GM12891 (cell line): ENCODE measurements around the gene PERCC1.

ENCODE experiments used
- DNase-seq: peaks from one replicate; pipeline ENCODE4 v3.0.0; 2011; ENCODE audit warnings: low spot score; ENCODE audit not compliant: insufficient read length
- FAIRE-seq: peaks from 2 replicates; lab custom pipeline; 2011; peaks lifted over from hg19 to GRCh38; lab: Jason Lieb, UNC
- PAX5 ChIP-seq: IDR thresholded peaks from 2 replicates; pipeline ENCODE4 v1.6.1; 2011; ENCODE audit warnings: low read length, moderate library complexity, mild to moderate bottlenecking; ENCODE audit not compliant: insufficient read depth, severe bottlenecking
- POLR2A ChIP-seq: IDR thresholded peaks from 2 replicates; pipeline ENCODE4 v1.6.1; 2011; ENCODE audit warnings: low read depth, low read length, control low read depth
- POLR2AphosphoS5 ChIP-seq: IDR thresholded peaks from 2 replicates; pipeline ENCODE4 v1.6.1; 2011; ENCODE audit warnings: low read depth, low read length, control low read depth
- POU2F2 ChIP-seq: IDR thresholded peaks from 2 replicates; pipeline ENCODE4 v1.6.1; 2011; ENCODE audit warnings: low read depth, mild to moderate bottlenecking, control low read depth, low read length, moderate library complexity
- SPI1 ChIP-seq: IDR thresholded peaks from 2 replicates; pipeline ENCODE4 v1.6.1; 2011; ENCODE audit warnings: low read depth, low read length, control low read depth
- TAF1 ChIP-seq: IDR thresholded peaks from 2 replicates; pipeline ENCODE4 v1.6.1; 2011; ENCODE audit warnings: low read depth, low read length, control low read depth

PERCC1 gene

GRCh38 chr16:1446296-1447080 lies 15.6 kb downstream of the PERCC1 start:
- DNase-seq (no peak), FAIRE-seq (no peak)
- TF ChIP-seq PAX5 = no peak
- no peak for TF ChIP-seq SPI1
- TF ChIP-seq POLR2AphosphoS5 = no peak
- no peak for TF ChIP-seq TAF1
- no peak for TF ChIP-seq POU2F2
- TF ChIP-seq POLR2A = no peak

- DNase-seq (no peak), FAIRE-seq (no peak)
- no peak for TF ChIP-seq POLR2AphosphoS5
- no peak for TF ChIP-seq POU2F2
- no peak for TF ChIP-seq POLR2A
- no peak for TF ChIP-seq TAF1
- TF ChIP-seq SPI1 = no peak
- no peak for TF ChIP-seq PAX5
These were observed 17.1 kb downstream of the PERCC1 start for GRCh38 chr16:1447965-1448364.

- no peak for DNase-seq
- no peak for FAIRE-seq
- no peak for TF ChIP-seq POU2F2
These were observed 17.7 kb downstream of the PERCC1 start for GRCh38 chr16:1448536-1449116.

- FAIRE-seq = no peak
- no peak for TF ChIP-seq TAF1
- TF ChIP-seq POU2F2 = no peak
- no peak for TF ChIP-seq PAX5
- TF ChIP-seq POLR2A = no peak
- no peak for TF ChIP-seq SPI1
- TF ChIP-seq POLR2AphosphoS5 = no peak
- DNase-seq = no peak
These were observed 18.4 kb downstream of the PERCC1 start for GRCh38 chr16:1449201-1449788.

- TF ChIP-seq PAX5 = no peak
- TF ChIP-seq POLR2A = no peak
- no peak for TF ChIP-seq POU2F2
- TF ChIP-seq TAF1 = no peak
- no peak for TF ChIP-seq SPI1
- TF ChIP-seq POLR2AphosphoS5 = no peak
- no peak for FAIRE-seq
- DNase-seq = no peak
These were observed 19.3 kb downstream of the PERCC1 start for GRCh38 chr16:1450218-1450617.

- FAIRE-seq (no peak), DNase-seq (no peak)
- no peak for TF ChIP-seq POLR2AphosphoS5
- no peak for TF ChIP-seq POLR2A
- no peak for TF ChIP-seq PAX5
- no peak for TF ChIP-seq SPI1
- no peak for TF ChIP-seq TAF1
- TF ChIP-seq POU2F2 = no peak
These were observed 20.0 kb downstream of the PERCC1 start for GRCh38 chr16:1450841-1451240.

GRCh38 chr16:1451702-1452392 lies 21.0 kb downstream of the PERCC1 start:
- FAIRE-seq (no peak), DNase-seq (no peak)
- TF ChIP-seq POLR2AphosphoS5 = no peak
- TF ChIP-seq PAX5 = no peak
- TF ChIP-seq POU2F2 = no peak
- no peak for TF ChIP-seq POLR2A
- no peak for TF ChIP-seq SPI1
- no peak for TF ChIP-seq TAF1

GRCh38 chr16:1452530-1452929 lies 21.7 kb downstream of the PERCC1 start:
- TF ChIP-seq TAF1 (no peak), PAX5 (no peak), POLR2A (no peak), SPI1 (no peak), POLR2AphosphoS5 (no peak), POU2F2 (no peak)
- DNase-seq = no peak
- FAIRE-seq = no peak

GRCh38 chr16:1453316-1453715 lies 22.4 kb downstream of the PERCC1 start:
- TF ChIP-seq POU2F2 = no peak
- no peak for TF ChIP-seq POLR2A
- TF ChIP-seq POLR2AphosphoS5 = no peak
- no peak for TF ChIP-seq TAF1
- no peak for TF ChIP-seq SPI1
- no peak for TF ChIP-seq PAX5
- DNase-seq (no peak), FAIRE-seq (no peak)

GRCh38 chr16:1454561-1454960 lies 23.7 kb downstream of the PERCC1 start:
- FAIRE-seq (no peak), DNase-seq (no peak)
- TF ChIP-seq POLR2AphosphoS5 (no peak), PAX5 (no peak), POLR2A (no peak), POU2F2 (no peak), TAF1 (no peak), SPI1 (no peak)
